Astrocyte of the spinal cord (primary cell): ENCODE data around the gene SLC38A2.
A peak's percentile ranks its signal among the peaks of the same experiment; 100 is the strongest.

Source experiments
- DNase-seq: peaks from one replicate; pipeline ENCODE4 v3.0.0; 2011; ENCODE audit warnings: low read depth, low spot score
- H3K4me3 ChIP-seq: 2 replicates; pipeline ENCODE4 v1.5.1; 2011; ENCODE audit warnings: low read depth, mild to moderate bottlenecking, low read length, moderate library complexity
- CTCF ChIP-seq: IDR thresholded peaks from 2 replicates; pipeline ENCODE4 v1.5.1; 2012; ENCODE audit warnings: low read depth, mild to moderate bottlenecking, low read length, inconsistent platforms
- in situ Hi-C: cut with HindIII; loops from 2 replicates; pipeline ENCODE4 v1.10.0; 2017; ENCODE audit warnings: low sequenced_read_pairs

SLC38A2 gene

GRCh38 chr12:46384451-46385309 lies 12.1 kb upstream of the SLC38A2 start:
- no peak for TF ChIP-seq CTCF
- peak overlapping the region; percentile 70 for H3K4me3 ChIP-seq
- in situ Hi-C loops = no loop called here
- DNase-seq = no peak

- peak; percentile 6 for TF ChIP-seq CTCF
- peak overlapping the region; percentile 70 for H3K4me3 ChIP-seq
- DNase-seq = peak; percentile 96
- in situ Hi-C loops = no loop called here
Observed at GRCh38 chr12:46383654-46384450, 11.3 kb upstream of the SLC38A2 start.

- in situ Hi-C loops = no loop called here
- no peak for TF ChIP-seq CTCF
- peak; percentile 99 for DNase-seq
- H3K4me3 ChIP-seq = peak overlapping the region; percentile 70
Observed at GRCh38 chr12:46382964-46383653, 10.5 kb upstream of the SLC38A2 start.

- H3K4me3 ChIP-seq = peak overlapping the region; percentile 70
- DNase-seq = peak; percentile 70
- in situ Hi-C loops = no loop called here
- TF ChIP-seq CTCF = no peak
Observed at GRCh38 chr12:46382408-46382963, 9.9 kb upstream of the SLC38A2 start.

- H3K4me3 ChIP-seq = no peak overlapping the region
- no peak for DNase-seq
- in situ Hi-C loops = no loop called here
- TF ChIP-seq CTCF = no peak
Observed at GRCh38 chr12:46380881-46381280, 8.3 kb upstream of the SLC38A2 start.
